Tibial nerve (tissue), 4 donors: ENCODE measurements around the gene PYGO2. TPM values are rescaled to one million over a fixed set of nuclear protein-coding genes. Genes with fewer than 3 reads are reported as not detected.
A peak's percentile ranks its signal among the peaks of the same experiment; 100 is the strongest.

Experiments
- DNase-seq, 2 donors: peaks; one replicate each; pipeline ENCODE4 v3.0.0-alpha.2; 2019; ENCODE audit warnings: low spot score in 2 of 2
- H3K27ac ChIP-seq, 4 donors: fragments of 200-600 bp; sonication (generic) in 3 of 4; one replicate each; pipeline ENCODE4 v1.5.1; 2017 to 2019; ENCODE audit warnings: mild to moderate bottlenecking in 1 of 4
- H3K27me3 ChIP-seq, 2 donors: fragments of 200-600 bp; sonication (generic) in 1 of 2; one replicate each; pipeline versions ENCODE4 v1.5.1 to v1.6.0; 2017 to 2019
- H3K36me3 ChIP-seq, 3 donors: fragments of 200-600 bp; sonication (generic); one replicate each; pipeline ENCODE4 v1.5.1; 2018 to 2019
- H3K4me1 ChIP-seq, 4 donors: fragments of 200-600 bp; sonication (generic) in 3 of 4; one replicate each; pipeline ENCODE4 v1.5.1; 2017 to 2019
- H3K4me3 ChIP-seq, 4 donors: fragments of 200-600 bp; sonication (generic) in 3 of 4; one replicate each; pipeline ENCODE4 v1.5.1; 2017 to 2019; ENCODE audit warnings: mild to moderate bottlenecking in 1 of 4, moderate library complexity in 1 of 4
- H3K9me3 ChIP-seq, 4 donors: fragments of 200-600 bp; sonication (generic) in 3 of 4; one replicate each; pipeline ENCODE4 v1.5.1; 2017 to 2019
- EP300 ChIP-seq, 2 donors: sonication (generic); formaldehyde crosslinking; IDR thresholded peaks; one replicate each; pipeline ENCODE4 v1.6.1; 2017; ENCODE audit warnings: antibody characterized with exemption in 2 of 2, mild to moderate bottlenecking in 1 of 2
- POLR2A ChIP-seq, 2 donors: fragments of 450-650 bp; IDR thresholded peaks; one replicate each; pipeline ENCODE4 v1.6.1; 2017; ENCODE audit warnings: antibody characterized with exemption in 2 of 2, mild to moderate bottlenecking in 2 of 2, moderate library complexity in 2 of 2
- WGBS, 2 donors: methylation state at CpG; one replicate each; pipeline ENCODE4 v1.1.5; 2018; 5-methylcytosine and 5-hydroxymethylcytosine counted together
- total RNA-seq, 4 donors: library from RNA; depleted of rRNA; stranded (reverse); fragments of >200 nt; gene quantifications; one replicate each; pipeline ENCODE4 v1.1.0, GENCODE V29; 2016
- TF ChIP-seq, protein P1 (sequence below), 5 experiments: fragments of 200-600 bp in 3 of 5; fragments of 450-650 bp in 2 of 5; sonication (generic) in 3 of 5; IDR thresholded peaks; one replicate each; pipeline ENCODE4 v1.5.1; 2016 to 2019; ENCODE audit warnings: antibody characterized with exemption in 5 of 5, mild to moderate bottlenecking in 3 of 5, moderate library complexity in 2 of 5

PYGO2 gene
- total RNA-seq, 4 donors from 2014 or later = 18.6 to 24.3 (median 23.5) TPM

DNA sequence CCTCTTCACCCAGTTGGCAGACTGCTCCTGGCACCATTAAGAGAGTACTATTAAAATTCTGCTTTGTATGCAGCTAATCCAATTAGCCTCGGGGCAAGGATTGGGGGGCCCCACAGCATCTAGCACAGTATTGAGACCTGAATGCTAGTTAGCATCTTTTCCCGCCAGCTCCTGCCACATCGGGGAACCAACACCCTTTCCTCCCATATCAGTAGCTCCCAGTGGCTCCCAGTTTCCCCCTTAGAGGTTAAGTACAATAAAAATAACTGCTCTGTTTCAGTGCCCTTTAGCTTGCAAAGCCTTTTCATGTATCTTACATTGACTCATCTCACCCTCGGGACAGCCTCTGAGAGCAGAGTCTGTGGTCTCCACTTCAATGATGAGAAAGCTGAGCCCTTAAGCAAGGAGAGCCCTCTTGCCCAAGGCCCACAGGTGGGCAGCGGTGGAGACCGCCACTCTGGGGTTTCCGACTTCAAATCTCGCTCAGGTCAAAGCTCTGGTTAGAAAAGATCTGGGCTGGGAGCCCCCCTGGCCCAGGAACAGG is 20.9 kb downstream of the PYGO2 start:
- Histone ChIP-seq H3K27ac (no peak overlapping the region), H3K4me1 (peaks cover 0 to 60% (median 24%) of the 10 kb centered on the region in 4 donors), H3K9me3 (no peaks in the 10 kb centered on the region), H3K4me3 (no peak overlapping the region), H3K27me3 (no peaks in the 10 kb centered on the region), H3K36me3 (peaks cover 0 to 14% (median 0%) of the 10 kb centered on the region in 3 donors)
- 73 to 77% methylated on average over 8 of the region's 8 CpGs for WGBS, 2 donors
- no peak for TF ChIP-seq EP300 (IDR thresholded peaks at IDR 0.05)
- TF ChIP-seq POLR2A (IDR thresholded peaks at IDR 0.05) = no peak
- TF ChIP-seq, protein P1, sequence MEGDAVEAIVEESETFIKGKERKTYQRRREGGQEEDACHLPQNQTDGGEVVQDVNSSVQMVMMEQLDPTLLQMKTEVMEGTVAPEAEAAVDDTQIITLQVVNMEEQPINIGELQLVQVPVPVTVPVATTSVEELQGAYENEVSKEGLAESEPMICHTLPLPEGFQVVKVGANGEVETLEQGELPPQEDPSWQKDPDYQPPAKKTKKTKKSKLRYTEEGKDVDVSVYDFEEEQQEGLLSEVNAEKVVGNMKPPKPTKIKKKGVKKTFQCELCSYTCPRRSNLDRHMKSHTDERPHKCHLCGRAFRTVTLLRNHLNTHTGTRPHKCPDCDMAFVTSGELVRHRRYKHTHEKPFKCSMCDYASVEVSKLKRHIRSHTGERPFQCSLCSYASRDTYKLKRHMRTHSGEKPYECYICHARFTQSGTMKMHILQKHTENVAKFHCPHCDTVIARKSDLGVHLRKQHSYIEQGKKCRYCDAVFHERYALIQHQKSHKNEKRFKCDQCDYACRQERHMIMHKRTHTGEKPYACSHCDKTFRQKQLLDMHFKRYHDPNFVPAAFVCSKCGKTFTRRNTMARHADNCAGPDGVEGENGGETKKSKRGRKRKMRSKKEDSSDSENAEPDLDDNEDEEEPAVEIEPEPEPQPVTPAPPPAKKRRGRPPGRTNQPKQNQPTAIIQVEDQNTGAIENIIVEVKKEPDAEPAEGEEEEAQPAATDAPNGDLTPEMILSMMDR (IDR thresholded peaks at IDR 0.05) = no peak
- no peak for DNase-seq

- DNase-seq = no peak
- Histone ChIP-seq H3K27me3 (no peaks in the 10 kb centered on the region), H3K9me3 (no peaks in the 10 kb centered on the region), H3K27ac (no peak overlapping the region), H3K4me3 (no peak overlapping the region), H3K36me3 (peaks cover 0 to 9% (median 0%) of the 10 kb centered on the region in 3 donors), H3K4me1 (peaks cover 0 to 65% (median 26%) of the 10 kb centered on the region in 4 donors)
- WGBS, 2 donors = 70 to 100% methylated on average over 1 of the region's 1 CpG
- TF ChIP-seq EP300 (IDR thresholded peaks at IDR 0.05) (no peak), POLR2A (IDR thresholded peaks at IDR 0.05) (no peak)
- TF ChIP-seq, protein P1 (IDR thresholded peaks at IDR 0.05) = no peak
Measured at GRCh38 chr1:154940213-154940560, 21.4 kb downstream of the PYGO2 start.

DNA sequence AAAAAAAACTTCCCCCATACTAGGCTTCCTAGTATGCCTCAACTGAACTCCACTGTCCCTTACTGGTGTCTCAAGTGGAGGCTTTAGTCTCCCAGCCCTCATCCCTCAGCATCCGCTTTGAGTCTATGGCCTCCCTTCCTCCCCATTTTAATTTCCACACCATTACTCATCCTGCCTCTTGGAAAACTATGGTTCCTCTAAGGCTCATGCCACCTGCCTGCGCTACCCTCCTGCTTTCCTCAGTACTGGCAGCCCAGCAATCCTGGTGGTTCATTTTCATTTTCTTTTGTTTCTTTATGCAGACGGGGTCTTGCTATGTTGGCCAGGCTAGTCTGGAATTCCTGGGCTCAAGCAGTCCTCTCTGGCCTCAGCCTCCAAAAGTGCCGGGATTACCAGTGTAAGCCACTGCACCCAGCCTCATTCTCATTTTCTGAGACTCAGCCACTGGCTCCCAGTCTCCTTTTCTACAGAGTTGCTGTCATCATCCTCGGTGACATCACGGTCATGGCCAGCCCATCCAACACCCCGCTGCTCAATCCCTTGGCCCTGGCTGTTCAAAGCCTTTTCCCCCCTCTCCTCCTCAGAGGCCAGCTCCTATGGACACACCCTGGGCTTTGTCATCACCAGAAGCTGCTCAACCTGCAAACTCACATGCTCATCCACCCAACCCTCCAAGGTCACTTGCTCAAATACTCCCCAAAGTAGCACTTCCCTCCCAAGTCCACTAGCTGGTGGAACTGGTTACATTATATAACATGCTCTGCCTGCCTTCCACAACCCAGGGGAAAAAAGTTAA is 22.8 kb downstream of the PYGO2 start:
- Histone ChIP-seq H3K4me3 (no peak overlapping the region), H3K4me1 (peaks cover 0 to 60% (median 22%) of the 10 kb centered on the region in 4 donors), H3K27me3 (no peaks in the 10 kb centered on the region), H3K9me3 (no peaks in the 10 kb centered on the region), H3K27ac (peak overlapping the region; percentile 88 to 100 (median 95)), H3K36me3 (no peaks in the 10 kb centered on the region)
- WGBS, 2 donors = 90 to 95% methylated on average over 7 of the region's 7 CpGs
- no peak for DNase-seq
- TF ChIP-seq, protein P1 (IDR thresholded peaks at IDR 0.05) = no peak
- TF ChIP-seq EP300 (IDR thresholded peaks at IDR 0.05) = no peak
- no peak for TF ChIP-seq POLR2A (IDR thresholded peaks at IDR 0.05)

- no peak for DNase-seq
- Histone ChIP-seq H3K36me3 (no peaks in the 10 kb centered on the region), H3K4me3 (peak overlapping the region; percentile 65 to 72 (median 69)), H3K27ac (peak overlapping the region; percentile 88 to 100 (median 95)), H3K9me3 (no peaks in the 10 kb centered on the region), H3K27me3 (no peaks in the 10 kb centered on the region), H3K4me1 (peaks cover 0 to 52% (median 18%) of the 10 kb centered on the region in 4 donors)
- no peak for TF ChIP-seq POLR2A (IDR thresholded peaks at IDR 0.05)
- TF ChIP-seq, protein P1 (IDR thresholded peaks at IDR 0.05) = no peak
- no peak for TF ChIP-seq EP300 (IDR thresholded peaks at IDR 0.05)
- WGBS, 2 donors = 85 to 86% methylated on average over 8 of the region's 8 CpGs
Measured at GRCh38 chr1:154937988-154938386, 23.6 kb downstream of the PYGO2 start.
